B cell (primary cell): ENCODE results near the gene HNRNPAB. TPM values are rescaled to one million over a fixed set of nuclear protein-coding genes. Genes with fewer than 3 reads are reported as not detected.
A peak's percentile ranks its signal among the peaks of the same experiment; 100 is the strongest.

Experiments used
- ATAC-seq: fragments of 200-7000 bp; cut with Tn5 transposase; one replicate; pipeline ENCODE4 v1.10.0; 2021; ENCODE audit warnings: low read depth, mild to moderate bottlenecking, moderate number of reproducible peaks, moderate library complexity
- CTCF ChIA-PET: fragments of 350-600 bp; sonication (Branson Sonifier 250); formaldehyde crosslinking; loops from one replicate; lab custom pipeline; 2021; ENCODE audit warnings: antibody characterized with exemption, inconsistent platforms; lab: Charles Lee
- POLR2A ChIA-PET: fragments of 350-600 bp; sonication (Branson Sonifier 250); formaldehyde crosslinking; loops from one replicate; lab custom pipeline; 2021; ENCODE audit warnings: antibody characterized with exemption; lab: Charles Lee
- DNase-seq: peaks from one replicate; pipeline ENCODE4 v3.0.0; 2013
- H2AFZ ChIP-seq: 2 replicates; pipeline ENCODE4 v1.6.1; 2012; ENCODE audit warnings: mild to moderate bottlenecking, low read depth, low read length; ENCODE audit not compliant: insufficient read depth, poor library complexity, severe bottlenecking
- H3K27ac ChIP-seq, 2 donors: 1 replicate in 1 of 2; 2 replicates in 1 of 2; pipeline ENCODE4 v1.5.1; 2012 to 2013; ENCODE audit warnings: low read length in 2 of 2, mild to moderate bottlenecking in 2 of 2, moderate library complexity in 1 of 2
- H3K27me3 ChIP-seq, 4 experiments: fragments of 200-600 bp in 1 of 4; sonication (generic) in 1 of 4; replicated peaks in 1 of 4; 1 replicate in 2 of 4; 2 replicates in 2 of 4; pipeline versions ENCODE4 v1.6.1 to v1.7.0; 2013 to 2016; ENCODE audit warnings: low read length in 3 of 4, mild to moderate bottlenecking in 2 of 4, mixed read lengths in 1 of 4, moderate library complexity in 1 of 4; ENCODE audit not compliant: insufficient read depth in 4 of 4, control insufficient read depth in 3 of 4; ENCODE audit errors: control extremely low read depth in 1 of 4
- H3K36me3 ChIP-seq, 2 experiments: replicated peaks in 1 of 2; 1 replicate in 1 of 2; 2 replicates in 1 of 2; pipeline versions ENCODE4 v1.6.1 to v1.7.1; 2013; ENCODE audit warnings: low read length in 1 of 2; ENCODE audit not compliant: insufficient read depth in 2 of 2, control insufficient read depth in 1 of 2; ENCODE audit errors: control extremely low read depth in 1 of 2, extremely low read depth in 1 of 2
- H3K4me1 ChIP-seq, 2 donors: fragments of 200-600 bp in 1 of 2; sonication (generic) in 1 of 2; 1 replicate in 1 of 2; 2 replicates in 1 of 2; pipeline versions ENCODE4 v1.5.1 to v1.6.1; 2013 to 2017; ENCODE audit warnings: low read length in 2 of 2; ENCODE audit not compliant: control insufficient read depth in 2 of 2, insufficient read depth in 2 of 2
- H3K4me2 ChIP-seq: replicated peaks from 2 replicates; pipeline ENCODE3; 2012; ENCODE audit warnings: mild to moderate bottlenecking, low read depth, low read length; ENCODE audit not compliant: poor library complexity, severe bottlenecking
- H3K4me3 ChIP-seq, 5 experiments: fragments of 200-600 bp in 1 of 5; sonication (generic) in 1 of 5; 1 replicate in 3 of 5; 2 replicates in 2 of 5; pipeline versions ENCODE4 v1.5.1 to v1.7.0; 2011 to 2016; ENCODE audit warnings: low read length in 4 of 5, mild to moderate bottlenecking in 4 of 5, low read depth in 2 of 5, control low read depth in 1 of 5, moderate library complexity in 1 of 5; ENCODE audit not compliant: insufficient read depth in 1 of 5; ENCODE audit errors: control extremely low read depth in 1 of 5, extremely low read depth in 1 of 5
- H3K79me2 ChIP-seq: fragments of 200-600 bp; sonication (generic); one replicate; pipeline ENCODE4 v1.6.0; 2016; ENCODE audit warnings: low read length; ENCODE audit not compliant: control insufficient read depth, insufficient read depth
- H3K9ac ChIP-seq: fragments of 200-600 bp; sonication (generic); 2 replicates; pipeline ENCODE4 v1.6.1; 2017; ENCODE audit warnings: mild to moderate bottlenecking, low read length, moderate library complexity
- H3K9me3 ChIP-seq, 3 donors: one replicate each; pipeline versions ENCODE4 v1.6.1 to v1.7.1; 2013; ENCODE audit warnings: low read length in 2 of 3; ENCODE audit not compliant: control insufficient read depth in 2 of 3, insufficient read depth in 1 of 3; ENCODE audit errors: control extremely low read depth in 1 of 3
- H4K20me1 ChIP-seq: 2 replicates; pipeline ENCODE4 v1.6.0; 2012; ENCODE audit warnings: mild to moderate bottlenecking, low read length; ENCODE audit not compliant: insufficient read depth, control insufficient read depth, poor library complexity, severe bottlenecking
- H3K27ac Mint-ChIP-seq: one replicate; pipeline ENCODE4 v1.8.0; 2021; ENCODE audit warnings: mixed read lengths
- H3K27me3 Mint-ChIP-seq: one replicate; pipeline ENCODE4 v1.8.0; 2021; ENCODE audit warnings: mixed read lengths
- H3K4me1 Mint-ChIP-seq: one replicate; pipeline ENCODE4 v1.8.0; 2021; ENCODE audit warnings: mixed read lengths
- H3K4me3 Mint-ChIP-seq: one replicate; pipeline ENCODE4 v1.8.0; 2021; ENCODE audit warnings: mixed read lengths
- H3K9me3 Mint-ChIP-seq: one replicate; pipeline ENCODE4 v1.8.0; 2022; ENCODE audit warnings: mixed read lengths; ENCODE audit not compliant: insufficient read depth
- CTCF ChIP-seq: fragments of 200-600 bp; IDR thresholded peaks from one replicate; pipeline ENCODE4 v1.8.0; 2022; ENCODE audit warnings: antibody characterized with exemption, mild to moderate bottlenecking
- EZH2 ChIP-seq: IDR thresholded peaks from 2 replicates; pipeline ENCODE4 v1.6.1; 2012; ENCODE audit warnings: borderline replicate concordance, low read depth, mild to moderate bottlenecking, moderate library complexity, low read length; ENCODE audit not compliant: insufficient read depth, poor library complexity, severe bottlenecking
- WGBS: methylation state at CpG from one replicate; pipeline ENCODE4 v1.1.5; 2013; ENCODE audit warnings: missing lambda C conversion rate; ENCODE audit not compliant: insufficient coverage; 5-methylcytosine and 5-hydroxymethylcytosine counted together
- intact Hi-C: fragments of 100-400 bp; cut with micrococcal nuclease; formaldehyde crosslinking; loops from one replicate; pipeline ENCODE4 v1.10.0; 2022
- polyA plus RNA-seq: library from polyadenylated mRNA; depleted of rRNA; stranded (reverse); fragments of >200 nt; gene quantifications from 2 replicates; pipeline ENCODE4 v1.2.3, GENCODE V29; 2012
- total RNA-seq, 2 donors: library from RNA; stranded (reverse); fragments of 120-200 nt in 1 of 2; gene quantifications; 1 replicate in 1 of 2; 2 replicates in 1 of 2; pipeline versions ENCODE4 v1.2.3 to v1.2.4, GENCODE V29; 2013 to 2022

The HNRNPAB gene
- total and polyA plus RNA-seq, 2 donors (not counting 1 experiment from before 2014, with no cell fraction given) = 25.1 to 75.1 TPM

- peaks cover 59% of the 10 kb centered on the region for H4K20me1 ChIP-seq
- H3K79me2 ChIP-seq = peaks cover 50% of the 10 kb centered on the region
- peaks cover 21 to 37% of the 10 kb centered on the region in 2 donors for H3K4me1 ChIP-seq
- H3K4me1 Mint-ChIP-seq = peaks cover 50% of the 10 kb centered on the region
- no peak overlapping the region for H3K9ac ChIP-seq
- intact Hi-C loops = loop anchor here (10.0 kb wide), 1 partner anchor 395 kb away; the partner anchor contains the start of gene CLK4
- H3K4me3 ChIP-seq = no peak overlapping the region
- TF ChIP-seq CTCF = no peak
- TF ChIP-seq EZH2 = no peak
- H3K27ac ChIP-seq = no peak overlapping the region
- no peak overlapping the region for H2AFZ ChIP-seq
- peak overlapping the region; percentile 56 for H3K27ac Mint-ChIP-seq
- H3K27me3 Mint-ChIP-seq = no peaks in the 10 kb centered on the region
- H3K4me2 ChIP-seq = no peak overlapping the region
- 96% methylated on average over 7 of the region's 10 CpGs for WGBS
- H3K9me3 Mint-ChIP-seq = no peaks in the 10 kb centered on the region
- DNase-seq (no peak), ATAC-seq (no peak)
- ChIA-PET CTCF (interaction anchor here (1.3 kb wide), 1 partner anchor 51 kb away, joined by 3 read pairs; no protein-coding TSS in a partner anchor), POLR2A (no interaction called here)
- peaks cover 2 to 62% of the 10 kb centered on the region in 2 experiments for H3K36me3 ChIP-seq
- H3K27me3 ChIP-seq = no peaks in the 10 kb centered on the region
- peak overlapping the region; percentile 64 for H3K4me3 Mint-ChIP-seq
- no peaks in the 10 kb centered on the region for H3K9me3 ChIP-seq
Observed at GRCh38 chr5:178229861-178230260, 25.5 kb downstream of the HNRNPAB start.

DNA sequence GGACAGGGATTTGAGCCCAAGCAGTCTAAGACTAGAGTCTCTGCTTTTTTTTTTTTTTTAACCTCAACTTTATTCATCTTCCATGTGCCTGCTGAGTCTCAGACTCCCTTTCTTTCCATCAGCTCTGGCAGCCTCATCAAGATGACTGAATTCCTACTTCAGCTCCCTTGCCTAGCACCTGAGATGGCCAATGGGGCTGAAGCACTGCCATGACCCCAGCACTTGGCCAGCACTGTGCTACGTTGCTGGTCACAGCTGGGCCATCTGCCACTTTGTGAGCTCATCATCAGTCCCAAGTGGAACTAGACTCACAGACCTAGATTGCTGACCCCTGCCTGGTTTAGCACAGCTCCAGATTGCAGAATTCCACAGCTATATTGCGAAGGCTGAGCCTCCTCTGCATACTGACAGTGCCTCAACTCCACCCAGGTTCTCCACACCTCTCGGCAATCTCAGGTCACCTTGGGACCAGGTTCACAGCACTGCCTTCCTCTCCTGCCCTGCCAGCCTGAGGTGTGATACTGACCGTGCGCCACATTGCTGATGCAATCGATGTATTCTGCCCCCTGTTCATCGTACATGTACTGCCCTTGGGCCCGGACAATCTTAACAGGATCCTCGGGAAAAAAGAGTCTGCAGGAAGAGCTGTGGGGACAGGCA is 26.7 kb downstream of the HNRNPAB start:
- Mint-ChIP-seq H3K4me1 (peaks cover 53% of the 10 kb centered on the region), H3K27me3 (no peaks in the 10 kb centered on the region), H3K9me3 (no peaks in the 10 kb centered on the region), H3K27ac (peak overlapping the region; percentile 82), H3K4me3 (peak overlapping the region; percentile 87)
- Histone ChIP-seq H3K4me1 (peaks cover 21 to 41% of the 10 kb centered on the region in 2 donors), H3K9me3 (no peaks in the 10 kb centered on the region), H2AFZ (no peak overlapping the region), H3K27me3 (no peaks in the 10 kb centered on the region), H3K4me2 (peak overlapping the region; percentile 86), H3K79me2 (peaks cover 45% of the 10 kb centered on the region), H3K9ac (peak overlapping the region; percentile 73), H3K4me3 (peak overlapping the region in 3 of 5 experiments; percentile 66 to 85 (median 71)), H3K36me3 (peaks cover 2 to 52% of the 10 kb centered on the region in 2 experiments), H3K27ac (peak overlapping the region; percentile 69 to 88), H4K20me1 (peaks cover 54% of the 10 kb centered on the region)
- ChIA-PET POLR2A (interaction anchor here (0.6 to 2.7 kb wide), 2 partner anchors 26 to 1749 kb away, joined by 3 to 12 read pairs; partner anchors contain the start of gene HNRNPAB), CTCF (interaction anchor here (0.7 to 1.3 kb wide), 2 partner anchors 49 to 57 kb away, joined by 3 read pairs; no protein-coding TSS in a partner anchor)
- intact Hi-C loops = loop anchor here (10.0 kb wide), 1 partner anchor 394 kb away; the partner anchor contains the start of gene CLK4
- TF ChIP-seq CTCF (no peak), EZH2 (no peak)
- 88% methylated on average over 5 of the region's 9 CpGs for WGBS
- no peak for ATAC-seq
- DNase-seq = no peak
